GM10266 (cell line): ENCODE data around the gene RHOV.

ENCODE experiments used
- DNase-seq: peaks from one replicate; pipeline ENCODE4 v3.0.0; 2012; ENCODE audit errors: extremely low spot score
- TF ChIP-seq, protein P1 (sequence below): IDR thresholded peaks from 2 replicates; pipeline ENCODE4 v1.5.1; 2012; ENCODE audit warnings: mild to moderate bottlenecking, low read depth; ENCODE audit not compliant: control insufficient read depth, insufficient read depth; ENCODE audit errors: missing control alignments

RHOV gene

GRCh38 chr15:40838756-40839155 lies 35.3 kb downstream of the RHOV start:
- TF ChIP-seq, protein P1, sequence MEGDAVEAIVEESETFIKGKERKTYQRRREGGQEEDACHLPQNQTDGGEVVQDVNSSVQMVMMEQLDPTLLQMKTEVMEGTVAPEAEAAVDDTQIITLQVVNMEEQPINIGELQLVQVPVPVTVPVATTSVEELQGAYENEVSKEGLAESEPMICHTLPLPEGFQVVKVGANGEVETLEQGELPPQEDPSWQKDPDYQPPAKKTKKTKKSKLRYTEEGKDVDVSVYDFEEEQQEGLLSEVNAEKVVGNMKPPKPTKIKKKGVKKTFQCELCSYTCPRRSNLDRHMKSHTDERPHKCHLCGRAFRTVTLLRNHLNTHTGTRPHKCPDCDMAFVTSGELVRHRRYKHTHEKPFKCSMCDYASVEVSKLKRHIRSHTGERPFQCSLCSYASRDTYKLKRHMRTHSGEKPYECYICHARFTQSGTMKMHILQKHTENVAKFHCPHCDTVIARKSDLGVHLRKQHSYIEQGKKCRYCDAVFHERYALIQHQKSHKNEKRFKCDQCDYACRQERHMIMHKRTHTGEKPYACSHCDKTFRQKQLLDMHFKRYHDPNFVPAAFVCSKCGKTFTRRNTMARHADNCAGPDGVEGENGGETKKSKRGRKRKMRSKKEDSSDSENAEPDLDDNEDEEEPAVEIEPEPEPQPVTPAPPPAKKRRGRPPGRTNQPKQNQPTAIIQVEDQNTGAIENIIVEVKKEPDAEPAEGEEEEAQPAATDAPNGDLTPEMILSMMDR = no peak
- no peak for DNase-seq

- TF ChIP-seq, protein P1 = no peak
- no peak for DNase-seq
Observed at GRCh38 chr15:40836020-40836419, 38.0 kb downstream of the RHOV start.

- no peak for DNase-seq
- TF ChIP-seq, protein P1 = no peak
Observed at GRCh38 chr15:40832903-40833302, 41.1 kb downstream of the RHOV start.

DNA sequence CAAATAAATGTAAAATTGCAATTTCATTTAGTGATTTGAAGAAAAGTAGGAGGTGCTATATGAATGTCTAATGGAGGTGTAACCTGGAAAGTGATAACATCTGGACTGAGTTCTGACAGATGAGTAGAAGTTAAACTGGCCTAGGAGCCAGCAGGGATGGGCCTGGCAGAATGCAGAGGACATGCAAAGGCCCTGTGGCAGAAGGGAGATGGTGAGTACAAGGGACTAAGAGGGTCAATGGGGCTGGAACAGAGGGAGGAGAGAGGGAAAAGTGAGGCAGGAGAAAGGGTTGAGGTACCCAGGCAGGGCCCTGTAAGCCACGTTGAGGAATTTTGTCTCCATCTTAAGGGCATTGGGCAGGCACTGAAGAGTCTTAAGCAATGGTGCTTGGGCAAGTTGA lies 42.2 kb downstream of the RHOV start:
- TF ChIP-seq, protein P1 = no peak
- DNase-seq = no peak

GRCh38 chr15:40830884-40831283 lies 43.1 kb downstream of the RHOV start:
- TF ChIP-seq, protein P1 = no peak
- DNase-seq = no peak

DNA sequence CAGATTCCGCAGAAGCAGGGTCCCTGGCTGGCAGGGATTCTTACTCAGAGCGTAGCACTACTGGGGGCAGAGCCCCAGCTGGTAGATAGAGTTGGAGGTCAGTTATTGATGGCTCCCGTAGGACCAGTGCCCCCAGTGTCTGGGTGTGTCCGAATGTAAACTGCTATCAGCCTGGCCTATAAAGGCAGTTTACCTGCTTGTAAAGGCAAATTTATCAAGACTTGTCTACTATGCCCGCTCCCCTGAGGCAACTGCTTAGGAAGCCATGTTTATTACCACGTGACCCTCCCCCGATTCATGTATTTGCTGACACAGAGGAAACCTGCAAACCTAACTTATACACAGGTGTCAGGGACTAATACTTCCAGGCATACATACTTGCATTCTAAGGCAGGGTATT lies 44.9 kb downstream of the RHOV start:
- DNase-seq = no peak
- TF ChIP-seq, protein P1 = no peak

GRCh38 chr15:40828447-40829036 lies 45.5 kb downstream of the RHOV start, which contains the start of gene PPP1R14D:
Gene PPP1R14D, minus strand, starts transcription at chr15:40828708. Its CDS starts 67 bp downstream, at chr15:40828641.
- TF ChIP-seq, protein P1 = no peak
- DNase-seq = no peak
